ENCODE results near the gene ICOS. TPM values are rescaled to one million over a fixed set of nuclear protein-coding genes. Genes with fewer than 3 reads are reported as not detected.
A peak's percentile ranks its signal among the peaks of the same experiment; 100 is the strongest.

The ICOS gene
- total RNA-seq, 1 donor from 2014 or later, result not detected

DNA sequence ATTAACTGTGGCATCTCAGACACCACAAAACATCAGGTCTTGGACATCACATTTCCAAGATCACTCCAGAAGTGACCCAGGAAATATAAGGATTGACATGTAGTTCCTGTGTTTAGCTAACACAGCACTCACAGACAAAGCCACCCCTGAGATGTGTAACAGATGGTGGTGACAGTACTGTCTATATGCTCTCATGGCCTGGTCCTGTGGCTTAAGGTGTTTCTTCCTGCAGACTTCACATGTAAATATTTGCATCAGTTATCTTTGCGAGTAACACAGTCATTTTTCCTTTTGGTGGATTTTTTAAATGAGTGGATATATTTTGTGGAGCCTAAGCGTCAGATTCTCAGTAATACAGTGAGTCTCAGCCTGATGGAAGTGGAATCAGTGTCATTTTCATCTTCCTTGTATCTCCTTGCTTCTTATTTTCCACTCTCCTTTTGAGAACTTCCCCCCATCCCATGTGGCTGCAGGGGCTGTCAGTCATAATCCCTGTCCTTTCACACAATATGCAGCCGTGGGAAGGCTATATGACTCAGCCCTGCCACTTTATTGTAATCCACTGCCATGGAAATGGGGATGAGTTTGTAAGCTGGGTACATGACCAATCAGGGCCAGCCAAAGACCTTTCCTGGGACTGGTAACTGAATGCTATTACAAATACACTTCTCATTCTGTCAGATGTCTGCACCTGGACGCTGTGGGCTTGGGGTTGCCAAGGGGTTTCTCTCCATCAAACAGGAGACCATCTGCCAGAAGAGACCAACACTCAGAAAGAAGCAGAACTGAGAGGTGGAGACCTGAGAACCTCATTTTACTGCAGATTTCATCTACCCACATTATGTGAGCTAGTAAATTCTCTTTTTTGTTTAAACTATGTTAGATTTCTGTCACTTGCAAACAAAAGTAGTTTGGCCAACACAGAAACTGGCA, 74.3 kb downstream of the ICOS start:
- peak; percentile 14 to 23 for DNase-seq (ENCODE audit: low read depth in 2 of 2)

Other genes starting within 250 kb of the ICOS start
- under 0.01 and 0.20 TPM in 2 replicates for gene CD28, start 230.1 kb upstream of the ICOS start, total RNA-seq
- gene CTLA4, start 69.0 kb upstream of the ICOS start, total RNA-seq, result 0.40 and 0.44 TPM in 2 replicates